ENCODE data around the gene NPEPL1. TPM values are rescaled to one million over a fixed set of nuclear protein-coding genes. Genes with fewer than 3 reads are reported as not detected.
A peak's percentile ranks its signal among the peaks of the same experiment; 100 is the strongest.
"Not testable (repeated sequence)": the region's sequence is repeated elsewhere in the genome, so short reads cannot be mapped to it uniquely, and the experiment has no call there.

Gene NPEPL1
- total RNA-seq, 2 donors from 2014 or later = 31.4 to 38.2 TPM

GRCh38 chr20:58647162-58647795 lies 45.3 kb upstream of the NPEPL1 start:
- Histone ChIP-seq H3K9me3 (no peaks in the 10 kb centered on the region), H3K4me3 (no peak overlapping the region), H3K36me3 (replicated peaks in 1 of 2; ENCODE audit: insufficient read depth in 1 of 2, low read depth in 2 of 2) (no peaks in the 10 kb centered on the region), H3K27me3 (no peaks in the 10 kb centered on the region), H3K27ac (no peak overlapping the region), H3K4me1 (peaks cover 14% of the 10 kb centered on the region)
- ATAC-seq (no peak), DNase-seq (peak in 1 of 4 donors; percentile 1)
- intact Hi-C loops (cut with DNase I) = no loop called here
- TF ChIP-seq, protein P1, sequence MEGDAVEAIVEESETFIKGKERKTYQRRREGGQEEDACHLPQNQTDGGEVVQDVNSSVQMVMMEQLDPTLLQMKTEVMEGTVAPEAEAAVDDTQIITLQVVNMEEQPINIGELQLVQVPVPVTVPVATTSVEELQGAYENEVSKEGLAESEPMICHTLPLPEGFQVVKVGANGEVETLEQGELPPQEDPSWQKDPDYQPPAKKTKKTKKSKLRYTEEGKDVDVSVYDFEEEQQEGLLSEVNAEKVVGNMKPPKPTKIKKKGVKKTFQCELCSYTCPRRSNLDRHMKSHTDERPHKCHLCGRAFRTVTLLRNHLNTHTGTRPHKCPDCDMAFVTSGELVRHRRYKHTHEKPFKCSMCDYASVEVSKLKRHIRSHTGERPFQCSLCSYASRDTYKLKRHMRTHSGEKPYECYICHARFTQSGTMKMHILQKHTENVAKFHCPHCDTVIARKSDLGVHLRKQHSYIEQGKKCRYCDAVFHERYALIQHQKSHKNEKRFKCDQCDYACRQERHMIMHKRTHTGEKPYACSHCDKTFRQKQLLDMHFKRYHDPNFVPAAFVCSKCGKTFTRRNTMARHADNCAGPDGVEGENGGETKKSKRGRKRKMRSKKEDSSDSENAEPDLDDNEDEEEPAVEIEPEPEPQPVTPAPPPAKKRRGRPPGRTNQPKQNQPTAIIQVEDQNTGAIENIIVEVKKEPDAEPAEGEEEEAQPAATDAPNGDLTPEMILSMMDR (IDR thresholded peaks at IDR 0.05) = no peak
- no peak for TF ChIP-seq POLR2A (IDR thresholded peaks at IDR 0.05)
- WGBS, 2 donors = 75 to 76% methylated on average over 7 of the region's 7 CpGs

GRCh38 chr20:58647796-58648501 lies 44.7 kb upstream of the NPEPL1 start:
- H3K9me3 ChIP-seq = no peaks in the 10 kb centered on the region
- WGBS, 2 donors = 69 to 84% methylated on average over 9 to 10 of the region's 12 CpGs
- no peaks in the 10 kb centered on the region for H3K27me3 ChIP-seq
- no peak for ATAC-seq
- no peak overlapping the region for H3K27ac ChIP-seq
- peak in 1 of 4 donors; percentile 4 for DNase-seq
- TF ChIP-seq POLR2A (IDR thresholded peaks at IDR 0.05) = no peak
- TF ChIP-seq, protein P1 (IDR thresholded peaks at IDR 0.05) = no peak
- H3K4me1 ChIP-seq = peaks cover 16% of the 10 kb centered on the region
- H3K36me3 ChIP-seq (replicated peaks in 1 of 2; ENCODE audit: insufficient read depth in 1 of 2, low read depth in 2 of 2) = no peaks in the 10 kb centered on the region
- intact Hi-C loops (cut with DNase I) = no loop called here
- no peak overlapping the region for H3K4me3 ChIP-seq

DNA sequence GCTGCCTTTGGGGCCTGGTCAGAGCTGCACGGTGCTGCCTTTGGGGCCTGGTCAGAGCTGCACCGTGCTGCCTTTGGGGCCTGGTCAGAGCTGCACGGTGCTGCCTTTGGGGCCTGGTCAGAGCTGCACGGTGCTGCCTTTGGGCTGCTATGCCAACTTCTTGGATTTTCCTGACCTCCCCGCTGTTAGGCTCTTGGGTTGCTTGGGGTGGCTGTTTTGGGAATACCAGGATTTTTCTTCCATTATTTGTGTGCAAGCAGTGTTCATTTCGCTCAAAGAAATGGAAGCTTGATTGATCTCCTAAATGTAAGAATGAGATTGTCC lies 44.1 kb upstream of the NPEPL1 start:
- H3K9me3 ChIP-seq; H3K27ac ChIP-seq; ATAC-seq; intact Hi-C loops (cut with DNase I); H3K36me3 ChIP-seq (replicated peaks in 1 of 2; ENCODE audit: insufficient read depth in 1 of 2, low read depth in 2 of 2); H3K4me3 ChIP-seq; H3K27me3 ChIP-seq; DNase-seq: not testable (repeated sequence)
- 92 to 93% methylated on average over 5 to 6 of the region's 6 CpGs for WGBS, 2 donors
- peaks cover 21% of the 10 kb centered on the region for H3K4me1 ChIP-seq

GRCh38 chr20:58649288-58650180 lies 43.1 kb upstream of the NPEPL1 start:
- intact Hi-C loops (cut with DNase I) = no loop called here
- DNase-seq (peak in 3 of 4 donors; percentile 24 to 33 (median 31)), ATAC-seq (no peak)

More at GRCh38 chr20:58649288-58650180, 43.1 kb upstream of the NPEPL1 start:
- Histone ChIP-seq H3K36me3 (replicated peaks in 1 of 2; ENCODE audit: insufficient read depth in 1 of 2, low read depth in 2 of 2) (no peaks in the 10 kb centered on the region), H3K27ac (peak overlapping the region; percentile 71 to 96 (median 94)), H3K27me3 (no peaks in the 10 kb centered on the region), H3K4me3 (peak overlapping the region; percentile 21 to 43), H3K4me1 (peaks cover 27% of the 10 kb centered on the region), H3K9me3 (no peaks in the 10 kb centered on the region)
- TF ChIP-seq, protein P1 (IDR thresholded peaks at IDR 0.05) = no peak
- no peak for TF ChIP-seq POLR2A (IDR thresholded peaks at IDR 0.05)
- 9 to 23% methylated on average over 9 to 69 of the region's 73 CpGs for WGBS, 2 donors
